ENCODE data around the gene SPINK8. TPM values are rescaled to one million over a fixed set of nuclear protein-coding genes. Genes with fewer than 3 reads are reported as not detected.

Gene SPINK8
- polyA plus RNA-seq, 1 donor (not counting 4 experiments of a cell fraction or from before 2014, with no cell fraction given) = not detected

DNA sequence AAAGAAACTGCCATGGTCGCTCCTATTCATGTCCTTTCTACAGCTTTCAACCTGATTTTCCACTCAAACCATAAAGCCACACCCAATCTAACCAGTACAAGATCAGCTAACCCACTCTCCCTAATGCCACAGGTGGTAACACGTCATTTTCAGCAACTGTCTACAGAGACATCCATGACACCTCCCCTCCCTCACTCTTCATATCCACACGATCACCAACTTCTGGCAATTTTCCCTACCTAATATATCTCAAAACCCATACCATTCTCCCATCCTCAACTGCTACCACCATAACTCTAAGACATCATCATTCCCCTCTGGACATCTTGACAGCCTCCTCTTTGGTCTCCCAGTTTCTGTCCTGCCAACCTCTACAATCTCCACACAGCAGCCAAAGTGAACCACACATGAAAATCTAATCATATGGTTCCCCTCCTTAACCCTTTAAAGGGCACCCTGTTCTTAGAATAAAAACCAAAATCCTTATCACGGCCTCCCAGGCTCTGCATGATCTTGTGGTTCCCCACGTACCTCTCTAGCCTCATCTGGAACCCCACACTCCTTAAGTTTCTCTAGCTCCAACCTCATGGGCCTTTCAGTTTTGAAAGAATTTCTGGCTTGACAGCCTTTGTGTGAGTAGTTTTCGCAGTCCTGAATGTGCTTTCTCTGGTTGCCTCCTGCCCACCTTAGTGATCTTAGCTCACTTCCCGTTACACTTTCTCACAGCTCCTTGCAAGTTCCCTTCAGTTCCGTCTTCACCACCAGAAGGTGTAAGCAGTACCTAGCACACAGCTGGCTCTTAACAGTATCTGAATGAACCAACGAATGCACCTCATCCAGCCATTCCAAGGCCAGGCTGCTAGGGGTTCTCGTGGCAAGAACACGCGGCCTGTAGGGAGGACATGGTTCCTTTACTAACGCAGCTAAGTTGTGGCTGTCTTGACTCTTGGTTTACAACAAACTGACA lies 33.4 kb downstream of the SPINK8 start:
- Histone ChIP-seq H3K27ac (ENCODE audit: control insufficient read depth, insufficient read depth, low read length) (peak overlapping the region; percentile 86), H2AFZ (ENCODE audit: control insufficient read depth, low read length) (peak overlapping the region; percentile 24), H4K20me1 (ENCODE audit: control insufficient read depth, extremely low read depth, insufficient read depth, low read length) (no peaks in the 10 kb centered on the region), H3K4me2 (ENCODE audit: control insufficient read depth, extremely low read depth, insufficient read depth, low read depth, low read length) (peak overlapping the region; percentile 92), H3K9me1 (ENCODE audit: control insufficient read depth, extremely low read depth, insufficient read depth, low read length) (no peaks in the 10 kb centered on the region), H3K4me1 (ENCODE audit: control insufficient read depth, extremely low read depth, insufficient read depth, low read length) (peaks cover 11% of the 10 kb centered on the region), H3K27me3 (ENCODE audit: control insufficient read depth, extremely low read depth, insufficient read depth, low read length) (no peaks in the 10 kb centered on the region), H3K9me3 (ENCODE audit: control insufficient read depth, low read depth, low read length) (no peaks in the 10 kb centered on the region), H3K79me2 (ENCODE audit: control insufficient read depth, insufficient read depth, low read length) (peaks cover 10% of the 10 kb centered on the region), H3K9ac (ENCODE audit: control insufficient read depth, extremely low read depth, insufficient read depth, low read length) (peak overlapping the region; percentile 92), H3K4me3 (ENCODE audit: control insufficient read depth in 2 of 3, extremely low read depth in 1 of 3, insufficient read depth in 2 of 3, low read depth in 1 of 3, low read length in 3 of 3) (peak overlapping the region; percentile 61 to 85 (median 82)), H3K36me3 (ENCODE audit: control insufficient read depth in 2 of 2, extremely low read depth in 1 of 2, insufficient read depth in 2 of 2, low read length in 2 of 2) (peaks cover 14% of the 10 kb centered on the region in 2 experiments)
- FAIRE-seq (no peak), DNase-seq (ENCODE audit: low read depth, low spot score) (no peak)
- dilution Hi-C loops (cut with MboI; ENCODE audit: extremely low pct_ligation_motif_present, low sequenced_read_pairs) = no loop called here
- TF ChIP-seq, protein P1, sequence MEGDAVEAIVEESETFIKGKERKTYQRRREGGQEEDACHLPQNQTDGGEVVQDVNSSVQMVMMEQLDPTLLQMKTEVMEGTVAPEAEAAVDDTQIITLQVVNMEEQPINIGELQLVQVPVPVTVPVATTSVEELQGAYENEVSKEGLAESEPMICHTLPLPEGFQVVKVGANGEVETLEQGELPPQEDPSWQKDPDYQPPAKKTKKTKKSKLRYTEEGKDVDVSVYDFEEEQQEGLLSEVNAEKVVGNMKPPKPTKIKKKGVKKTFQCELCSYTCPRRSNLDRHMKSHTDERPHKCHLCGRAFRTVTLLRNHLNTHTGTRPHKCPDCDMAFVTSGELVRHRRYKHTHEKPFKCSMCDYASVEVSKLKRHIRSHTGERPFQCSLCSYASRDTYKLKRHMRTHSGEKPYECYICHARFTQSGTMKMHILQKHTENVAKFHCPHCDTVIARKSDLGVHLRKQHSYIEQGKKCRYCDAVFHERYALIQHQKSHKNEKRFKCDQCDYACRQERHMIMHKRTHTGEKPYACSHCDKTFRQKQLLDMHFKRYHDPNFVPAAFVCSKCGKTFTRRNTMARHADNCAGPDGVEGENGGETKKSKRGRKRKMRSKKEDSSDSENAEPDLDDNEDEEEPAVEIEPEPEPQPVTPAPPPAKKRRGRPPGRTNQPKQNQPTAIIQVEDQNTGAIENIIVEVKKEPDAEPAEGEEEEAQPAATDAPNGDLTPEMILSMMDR (optimal IDR thresholded peaks at IDR 0.05 in 1 of 3, IDR thresholded peaks at IDR 0.05 in 1 of 3, conservative IDR thresholded peaks at IDR 0.05 in 1 of 3; ENCODE audit: extremely low read depth in 1 of 3, insufficient read depth in 2 of 3, low read length in 3 of 3) = no peak
- no peak for TF ChIP-seq EZH2 (IDR thresholded peaks at IDR 0.05; ENCODE audit: low read length)

DNA sequence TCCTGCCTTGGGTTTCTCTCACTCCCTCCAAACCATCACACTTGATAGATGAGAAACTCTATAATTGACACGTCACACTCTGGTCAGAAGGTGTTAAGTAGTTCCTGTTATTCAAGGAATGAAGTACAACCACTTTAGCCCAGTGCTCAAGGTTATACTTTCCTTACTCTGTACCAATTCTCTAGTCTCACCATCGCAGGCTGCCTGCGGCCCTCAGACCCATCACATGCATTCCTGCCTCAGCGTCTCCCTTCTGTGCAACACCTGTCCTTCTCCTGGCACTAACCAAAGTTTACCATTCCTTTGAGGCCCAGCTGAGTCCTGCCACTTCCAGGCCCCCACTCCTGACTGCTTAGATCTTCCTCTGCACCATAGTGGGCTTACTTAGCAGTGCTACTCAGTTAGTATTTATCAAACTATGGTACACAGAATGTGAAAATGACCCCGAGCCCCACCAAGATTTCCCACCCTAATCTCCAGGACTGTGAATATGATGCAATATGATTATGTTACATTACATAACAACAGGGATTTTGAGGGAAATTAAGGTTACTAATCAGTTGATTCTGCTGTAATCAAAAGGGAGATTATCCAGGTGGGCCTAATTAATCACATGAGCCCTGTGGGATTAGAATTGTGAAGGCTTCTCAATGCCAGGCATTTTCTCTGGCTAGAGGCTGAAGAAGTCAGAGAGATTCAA lies 36.2 kb downstream of the SPINK8 start:
- Histone ChIP-seq H3K27ac (ENCODE audit: control insufficient read depth, insufficient read depth, low read length) (no peak overlapping the region), H3K4me1 (ENCODE audit: control insufficient read depth, extremely low read depth, insufficient read depth, low read length) (peaks cover 11% of the 10 kb centered on the region), H4K20me1 (ENCODE audit: control insufficient read depth, extremely low read depth, insufficient read depth, low read length) (no peaks in the 10 kb centered on the region), H3K27me3 (ENCODE audit: control insufficient read depth, extremely low read depth, insufficient read depth, low read length) (no peaks in the 10 kb centered on the region), H2AFZ (ENCODE audit: control insufficient read depth, low read length) (no peak overlapping the region), H3K4me2 (ENCODE audit: control insufficient read depth, extremely low read depth, insufficient read depth, low read depth, low read length) (no peak overlapping the region), H3K9ac (ENCODE audit: control insufficient read depth, extremely low read depth, insufficient read depth, low read length) (no peak overlapping the region), H3K9me3 (ENCODE audit: control insufficient read depth, low read depth, low read length) (no peaks in the 10 kb centered on the region), H3K79me2 (ENCODE audit: control insufficient read depth, insufficient read depth, low read length) (peaks cover 10% of the 10 kb centered on the region), H3K9me1 (ENCODE audit: control insufficient read depth, extremely low read depth, insufficient read depth, low read length) (no peaks in the 10 kb centered on the region), H3K36me3 (ENCODE audit: control insufficient read depth in 2 of 2, extremely low read depth in 1 of 2, insufficient read depth in 2 of 2, low read length in 2 of 2) (peaks cover 27 to 31% of the 10 kb centered on the region in 2 experiments), H3K4me3 (ENCODE audit: control insufficient read depth in 2 of 3, extremely low read depth in 1 of 3, insufficient read depth in 2 of 3, low read depth in 1 of 3, low read length in 3 of 3) (no peak overlapping the region)
- no peak for DNase-seq (ENCODE audit: low read depth, low spot score)
- no peak for TF ChIP-seq EZH2 (IDR thresholded peaks at IDR 0.05; ENCODE audit: low read length)
- TF ChIP-seq, protein P1 (optimal IDR thresholded peaks at IDR 0.05 in 1 of 3, IDR thresholded peaks at IDR 0.05 in 1 of 3, conservative IDR thresholded peaks at IDR 0.05 in 1 of 3; ENCODE audit: extremely low read depth in 1 of 3, insufficient read depth in 2 of 3, low read length in 3 of 3) = no peak
- no peak for FAIRE-seq
- dilution Hi-C loops (cut with MboI; ENCODE audit: extremely low pct_ligation_motif_present, low sequenced_read_pairs) = no loop called here
